Measurements from ENCODE around the gene CENATAC.

GRCh38 chr11:119034813-119035212 lies 36.9 kb downstream of the CENATAC start:
- TF ChIP-seq CTCF (IDR thresholded peaks at IDR 0.05) (no peak), POLR2A (IDR thresholded peaks at IDR 0.05; ENCODE audit: low read depth) (no peak)
